Endothelial cell (in vitro differentiated cells): ENCODE results near the gene ATXN7L1. TPM values are rescaled to one million over a fixed set of nuclear protein-coding genes. Genes with fewer than 3 reads are reported as not detected.

Experiments used
- DNase-seq: peaks from one replicate; pipeline ENCODE4 v3.0.0; 2021; ENCODE audit warnings: low spot score
- H3K27ac Mint-ChIP-seq: one replicate; pipeline ENCODE4 v1.8.0; 2021; ENCODE audit warnings: mixed read lengths, inconsistent platforms; ENCODE audit not compliant: unreplicated experiment
- H3K27me3 Mint-ChIP-seq: one replicate; pipeline ENCODE4 v1.8.0; 2021; ENCODE audit warnings: mild to moderate bottlenecking, moderate library complexity, mixed read lengths, inconsistent platforms; ENCODE audit not compliant: unreplicated experiment
- H3K36me3 Mint-ChIP-seq: one replicate; pipeline ENCODE4 v1.8.0; 2021; ENCODE audit warnings: mild to moderate bottlenecking, low read depth, mixed read lengths, inconsistent platforms; ENCODE audit not compliant: unreplicated experiment
- H3K4me1 Mint-ChIP-seq: one replicate; pipeline ENCODE4 v1.8.0; 2021; ENCODE audit warnings: mild to moderate bottlenecking, mixed read lengths, inconsistent platforms; ENCODE audit not compliant: unreplicated experiment
- H3K4me3 Mint-ChIP-seq: one replicate; pipeline ENCODE4 v1.8.0; 2021; ENCODE audit warnings: mild to moderate bottlenecking, mixed read lengths, inconsistent platforms; ENCODE audit not compliant: unreplicated experiment
- H3K9me3 Mint-ChIP-seq: one replicate; pipeline ENCODE4 v1.8.0; 2021; ENCODE audit warnings: mixed read lengths, inconsistent platforms; ENCODE audit not compliant: unreplicated experiment
- total RNA-seq: library from RNA; stranded (reverse); fragmentation: NEBNext Ultra II Directional; extraction: Animal tissue kit (Norgen Biotek cat#: 25700); gene quantifications from one replicate; pipeline ENCODE4 v1.2.1, GENCODE V29; 2021; ENCODE audit not compliant: unreplicated experiment
- TF ChIP-seq, protein P1 (sequence below): fragments of 200-600 bp; sonication (generic); IDR thresholded peaks from one replicate; pipeline ENCODE4 v1.5.0; 2021; ENCODE audit warnings: antibody characterized with exemption; ENCODE audit not compliant: unreplicated experiment

Gene ATXN7L1
- total RNA-seq, 1 donor from 2014 or later: 18.4 TPM

DNA sequence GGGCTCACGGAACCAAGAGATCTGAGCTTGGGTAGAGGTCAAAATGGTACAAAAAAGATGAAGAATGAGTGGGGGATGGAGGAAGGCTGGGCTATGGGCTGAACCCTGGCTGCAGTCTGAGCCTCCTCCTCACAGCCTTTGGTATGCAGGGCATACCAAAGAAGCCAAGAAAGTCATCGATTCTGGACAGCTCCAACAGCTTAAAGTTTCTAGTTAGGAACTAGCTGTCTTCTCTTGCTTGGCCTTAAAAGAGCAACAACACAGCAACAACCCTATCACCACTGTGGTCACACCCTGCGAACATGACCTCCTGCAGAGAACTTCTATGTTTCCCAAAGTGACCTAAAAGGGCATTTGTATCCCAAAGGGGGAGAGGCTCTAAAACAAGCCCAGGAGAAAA lies 169.0 kb downstream of the ATXN7L1 start:
- Mint-ChIP-seq H3K4me3 (no peak overlapping the region), H3K4me1 (peaks cover 6% of the 10 kb centered on the region), H3K36me3 (peaks cover 32% of the 10 kb centered on the region), H3K9me3 (peaks cover 21% of the 10 kb centered on the region), H3K27me3 (no peaks in the 10 kb centered on the region), H3K27ac (no peak overlapping the region)
- no peak for DNase-seq
- TF ChIP-seq, protein P1, sequence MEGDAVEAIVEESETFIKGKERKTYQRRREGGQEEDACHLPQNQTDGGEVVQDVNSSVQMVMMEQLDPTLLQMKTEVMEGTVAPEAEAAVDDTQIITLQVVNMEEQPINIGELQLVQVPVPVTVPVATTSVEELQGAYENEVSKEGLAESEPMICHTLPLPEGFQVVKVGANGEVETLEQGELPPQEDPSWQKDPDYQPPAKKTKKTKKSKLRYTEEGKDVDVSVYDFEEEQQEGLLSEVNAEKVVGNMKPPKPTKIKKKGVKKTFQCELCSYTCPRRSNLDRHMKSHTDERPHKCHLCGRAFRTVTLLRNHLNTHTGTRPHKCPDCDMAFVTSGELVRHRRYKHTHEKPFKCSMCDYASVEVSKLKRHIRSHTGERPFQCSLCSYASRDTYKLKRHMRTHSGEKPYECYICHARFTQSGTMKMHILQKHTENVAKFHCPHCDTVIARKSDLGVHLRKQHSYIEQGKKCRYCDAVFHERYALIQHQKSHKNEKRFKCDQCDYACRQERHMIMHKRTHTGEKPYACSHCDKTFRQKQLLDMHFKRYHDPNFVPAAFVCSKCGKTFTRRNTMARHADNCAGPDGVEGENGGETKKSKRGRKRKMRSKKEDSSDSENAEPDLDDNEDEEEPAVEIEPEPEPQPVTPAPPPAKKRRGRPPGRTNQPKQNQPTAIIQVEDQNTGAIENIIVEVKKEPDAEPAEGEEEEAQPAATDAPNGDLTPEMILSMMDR: no peak

- Mint-ChIP-seq H3K4me1 (peaks cover 6% of the 10 kb centered on the region), H3K36me3 (peaks cover 19% of the 10 kb centered on the region), H3K4me3 (no peak overlapping the region), H3K9me3 (peaks cover 4% of the 10 kb centered on the region), H3K27ac (no peak overlapping the region), H3K27me3 (no peaks in the 10 kb centered on the region)
- DNase-seq: no peak
- TF ChIP-seq, protein P1: no peak
Measured at GRCh38 chr7:105705427-105705826, 171.0 kb downstream of the ATXN7L1 start.

DNA sequence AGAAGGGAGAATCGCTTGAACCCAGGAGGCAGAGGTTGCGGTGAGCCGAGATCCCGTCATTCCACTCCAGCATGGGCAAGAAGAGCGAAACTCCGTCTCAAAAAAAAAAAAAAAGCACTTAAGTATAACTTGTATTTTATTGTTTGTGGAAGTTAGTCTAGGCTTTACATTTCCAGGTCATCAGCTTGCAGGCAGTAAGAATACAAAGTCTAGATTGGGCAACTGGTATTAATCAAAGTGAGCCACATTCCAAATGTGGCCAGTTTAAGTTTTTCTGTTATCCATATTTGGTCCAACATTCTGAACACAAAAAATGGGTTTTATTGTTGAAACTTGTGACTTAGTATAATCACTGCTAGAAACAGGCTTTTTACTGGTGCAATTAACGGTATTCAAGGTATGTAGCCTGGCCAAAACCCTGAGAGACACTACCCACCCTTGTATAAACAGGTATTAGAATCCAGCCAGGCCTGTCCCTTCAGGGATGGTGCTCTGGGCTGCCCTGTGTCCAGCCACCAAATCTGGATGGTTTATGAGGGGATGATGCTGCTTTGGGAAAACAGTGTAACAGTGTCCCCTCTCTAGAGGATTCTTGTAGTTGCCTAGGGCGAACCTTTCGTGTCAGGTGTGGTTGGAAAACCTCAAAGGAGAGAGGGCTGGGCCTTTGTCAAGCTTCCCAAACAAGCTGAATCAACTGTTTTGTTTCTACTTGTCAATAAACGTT lies 173.0 kb downstream of the ATXN7L1 start:
- TF ChIP-seq, protein P1: no peak
- peaks cover 6% of the 10 kb centered on the region for H3K4me1 Mint-ChIP-seq
- H3K9me3 Mint-ChIP-seq: no peaks in the 10 kb centered on the region
- H3K4me3 Mint-ChIP-seq: no peak overlapping the region
- H3K27me3 Mint-ChIP-seq: peaks cover 2% of the 10 kb centered on the region
- no peak overlapping the region for H3K27ac Mint-ChIP-seq
- DNase-seq: no peak
- H3K36me3 Mint-ChIP-seq: peaks cover 13% of the 10 kb centered on the region

- peaks cover 18% of the 10 kb centered on the region for H3K36me3 Mint-ChIP-seq
Measured at GRCh38 chr7:105699568-105700236, 176.7 kb downstream of the ATXN7L1 start.

More at GRCh38 chr7:105699568-105700236, 176.7 kb downstream of the ATXN7L1 start:
- no peak overlapping the region for H3K27ac Mint-ChIP-seq
- no peaks in the 10 kb centered on the region for H3K4me1 Mint-ChIP-seq
- H3K9me3 Mint-ChIP-seq: no peaks in the 10 kb centered on the region
- DNase-seq: no peak
- H3K27me3 Mint-ChIP-seq: peaks cover 3% of the 10 kb centered on the region
- TF ChIP-seq, protein P1: no peak
- no peak overlapping the region for H3K4me3 Mint-ChIP-seq
